Measurements from ENCODE around the gene SLC35B1.
"Not testable (repeated sequence)": the region's sequence is repeated elsewhere in the genome, so short reads cannot be mapped to it uniquely, and the experiment has no call there.

SLC35B1 gene

DNA sequence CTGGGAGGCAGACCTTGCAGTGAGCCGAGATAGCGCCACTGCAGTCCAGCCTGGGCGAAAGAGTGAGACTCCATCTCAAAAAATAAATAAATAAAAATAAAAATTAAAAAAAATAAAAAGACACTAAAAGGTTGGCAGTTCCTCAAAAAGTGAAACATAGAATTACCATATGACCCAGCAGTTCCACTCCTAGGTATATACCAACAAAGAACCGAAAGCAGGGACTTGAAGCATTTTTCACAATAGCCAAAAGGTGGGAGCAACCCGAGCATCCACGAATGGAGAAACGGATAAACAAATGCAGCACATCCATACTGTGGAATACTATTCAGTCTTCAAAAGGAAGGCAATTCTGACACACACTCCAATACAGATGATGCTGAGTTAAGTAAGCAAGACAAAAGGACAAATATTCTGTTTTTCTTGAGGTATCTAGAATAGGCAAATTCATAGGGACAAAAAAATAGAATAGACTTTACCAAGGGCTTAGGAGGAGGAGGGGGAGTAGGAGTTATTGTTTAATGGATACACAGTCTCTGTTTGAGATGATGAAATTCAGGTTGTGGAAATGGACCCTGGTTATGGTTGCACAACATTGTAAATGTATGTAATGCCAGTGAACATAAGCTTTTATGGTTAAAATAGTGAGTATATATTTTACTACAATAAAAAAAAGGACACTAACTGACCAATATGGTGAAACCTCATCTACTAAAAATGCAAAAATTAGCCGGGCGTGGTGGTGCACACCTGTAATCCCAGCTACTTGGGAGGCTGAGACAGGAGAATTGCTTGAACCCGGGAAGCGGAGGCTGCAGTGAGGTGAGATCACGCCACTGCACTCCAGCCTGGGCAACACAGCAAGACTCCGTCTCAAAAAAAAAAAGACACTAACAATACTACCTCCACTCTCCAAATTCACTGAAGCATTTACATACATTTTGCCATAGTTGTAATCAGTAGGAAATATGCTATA, 27.0 kb upstream of the SLC35B1 start:
- DNase-seq (ENCODE audit: extremely low read depth in 1 of 2, low read depth in 1 of 2) = no peak

DNA sequence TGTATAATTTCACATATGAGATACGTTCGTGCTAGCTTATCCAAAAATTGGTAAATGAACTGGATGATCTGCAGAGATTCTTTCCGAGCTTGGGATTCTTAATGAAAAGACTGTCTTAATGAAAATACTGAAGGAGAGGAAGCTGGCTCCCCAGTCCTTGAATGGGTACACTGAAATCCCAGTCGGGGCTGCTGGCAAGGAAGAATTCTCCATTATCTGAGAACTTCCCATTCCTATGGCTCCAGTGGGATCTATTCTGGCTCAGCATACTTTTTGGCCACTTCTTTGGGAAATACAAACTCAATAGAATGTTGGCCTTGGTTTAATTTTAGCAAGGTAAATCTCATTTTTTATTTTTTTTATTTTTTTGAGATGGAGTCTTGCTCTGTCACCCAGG, 23.7 kb upstream of the SLC35B1 start:
- no peak for DNase-seq (ENCODE audit: extremely low read depth in 1 of 2, low read depth in 1 of 2)

DNA sequence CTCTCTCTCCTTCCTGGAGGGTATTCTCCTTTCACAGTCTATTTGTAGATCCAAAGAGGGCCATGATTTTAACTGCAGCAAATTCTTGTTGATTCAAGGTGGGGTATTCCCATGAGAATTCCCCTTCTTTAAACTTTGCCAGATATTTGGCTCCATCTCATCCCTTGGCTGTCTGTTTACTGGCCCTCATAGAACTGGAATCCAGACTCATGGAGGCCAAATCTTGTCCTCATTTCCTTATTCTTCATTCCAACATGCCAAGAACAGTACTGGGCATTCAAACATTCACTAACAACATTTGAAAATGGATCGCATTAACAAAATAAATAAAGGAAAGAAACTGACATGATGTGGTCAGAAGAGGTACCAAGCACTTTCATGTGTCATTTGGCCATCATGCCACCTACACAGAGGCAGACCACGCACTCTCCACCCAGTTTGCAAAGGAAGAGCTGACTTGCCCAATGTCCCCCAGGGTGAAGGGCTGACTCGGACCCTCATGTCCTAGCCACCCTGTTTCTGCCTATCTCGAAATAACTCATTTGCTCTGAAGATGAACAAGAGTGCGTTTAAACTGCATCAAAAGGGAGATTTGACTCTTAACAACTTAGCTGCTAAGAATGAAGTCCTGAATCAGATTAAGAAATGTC, 23.1 kb upstream of the SLC35B1 start:
- no peak for DNase-seq (ENCODE audit: extremely low read depth in 1 of 2, low read depth in 1 of 2)

DNA sequence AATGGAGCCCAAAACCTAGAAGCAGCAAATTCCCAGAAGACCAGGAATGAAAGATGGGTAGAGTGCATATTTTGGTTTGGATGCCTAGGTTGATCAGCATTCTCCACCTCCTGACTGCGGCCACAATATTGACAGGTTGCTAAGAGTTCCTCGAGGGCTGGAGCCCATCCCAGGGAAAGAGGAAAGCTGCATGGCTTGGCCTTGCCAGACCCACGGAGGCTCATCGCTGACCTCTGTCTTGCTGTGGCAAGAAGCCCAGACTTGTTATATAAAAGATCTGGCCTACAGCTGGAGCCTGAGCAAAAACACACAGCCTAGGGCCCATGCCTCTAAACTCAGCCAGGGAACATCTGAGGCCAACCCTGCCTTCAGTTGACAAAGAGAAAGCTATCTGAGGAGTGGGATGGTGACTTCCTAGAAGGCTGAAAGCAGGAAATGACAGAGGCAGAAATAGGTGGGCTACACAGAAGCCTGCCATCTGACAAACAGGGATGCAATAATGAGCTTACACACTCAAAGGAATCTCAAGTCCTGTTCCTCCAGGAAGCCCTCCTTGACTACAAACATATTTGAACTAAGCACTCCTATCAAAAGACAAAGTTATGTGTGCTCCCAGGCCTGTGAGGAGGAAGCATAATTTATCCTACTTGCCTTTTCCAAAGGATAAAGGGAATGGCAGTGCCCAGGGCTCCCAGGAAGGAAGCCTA, 22.5 kb upstream of the SLC35B1 start:
- no peak for DNase-seq (ENCODE audit: extremely low read depth in 1 of 2, low read depth in 1 of 2)

DNA sequence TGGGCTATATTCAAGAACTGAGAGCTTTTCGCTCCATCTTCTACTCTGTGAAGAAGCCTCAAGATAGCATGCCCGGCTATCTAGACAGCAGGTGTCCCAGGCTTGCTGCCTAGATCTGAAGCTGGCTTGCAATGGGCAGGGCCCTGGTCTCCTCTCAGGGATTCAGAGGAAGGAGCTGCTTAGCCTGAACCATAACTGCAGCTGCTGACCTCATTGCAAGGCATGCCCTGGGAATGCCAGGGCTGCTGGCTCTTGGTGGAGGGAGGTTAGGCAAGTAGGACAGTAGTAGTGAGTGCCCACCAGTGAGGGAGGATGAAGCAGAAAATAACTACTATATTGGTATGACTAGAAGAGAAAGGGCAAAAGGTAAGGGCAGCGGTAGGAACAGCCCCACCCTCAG, 21.3 kb upstream of the SLC35B1 start:
- DNase-seq (ENCODE audit: extremely low read depth in 1 of 2, low read depth in 1 of 2) = no peak

DNA sequence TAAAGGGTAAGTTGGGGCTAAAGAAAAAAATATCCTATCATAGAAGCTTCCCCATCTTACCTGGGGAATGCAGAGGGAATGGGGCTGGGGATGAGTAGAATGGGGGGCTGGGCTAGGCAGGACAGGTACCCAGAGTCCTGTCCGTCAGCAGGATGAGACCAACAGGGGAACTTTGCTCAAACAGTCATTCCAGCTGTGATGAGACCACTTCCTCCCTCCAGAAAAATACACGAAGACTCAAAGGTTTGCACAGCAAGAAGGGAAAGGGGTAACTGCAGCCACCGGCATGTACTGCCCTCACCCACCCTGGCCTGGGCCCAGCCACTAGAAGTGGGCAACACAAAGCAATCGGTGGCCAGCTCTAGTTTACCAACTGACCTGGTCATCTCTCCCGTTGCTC, 20.7 kb upstream of the SLC35B1 start:
- no peak for DNase-seq (ENCODE audit: extremely low read depth in 1 of 2, low read depth in 1 of 2)

DNA sequence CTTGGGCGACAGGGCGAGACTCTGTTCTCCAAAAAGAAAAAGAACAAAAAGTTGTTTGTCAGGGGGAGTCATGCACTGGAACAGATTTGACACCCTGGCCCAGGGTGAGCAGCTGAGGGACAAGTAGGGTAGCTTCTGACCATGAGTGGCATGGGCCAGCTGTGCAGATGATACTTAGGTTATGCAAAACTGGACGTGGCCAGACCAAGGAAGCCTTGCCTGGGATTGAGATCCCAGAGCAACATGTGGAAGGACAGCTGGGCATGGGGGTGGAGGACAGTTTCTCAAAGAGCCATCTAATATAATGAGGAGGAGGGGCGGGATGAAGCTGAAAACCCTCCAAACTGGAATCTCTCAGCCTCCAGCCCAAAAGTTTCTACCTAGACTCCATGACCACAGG, 19.6 kb upstream of the SLC35B1 start:
- DNase-seq (ENCODE audit: extremely low read depth in 1 of 2, low read depth in 1 of 2) = no peak

DNA sequence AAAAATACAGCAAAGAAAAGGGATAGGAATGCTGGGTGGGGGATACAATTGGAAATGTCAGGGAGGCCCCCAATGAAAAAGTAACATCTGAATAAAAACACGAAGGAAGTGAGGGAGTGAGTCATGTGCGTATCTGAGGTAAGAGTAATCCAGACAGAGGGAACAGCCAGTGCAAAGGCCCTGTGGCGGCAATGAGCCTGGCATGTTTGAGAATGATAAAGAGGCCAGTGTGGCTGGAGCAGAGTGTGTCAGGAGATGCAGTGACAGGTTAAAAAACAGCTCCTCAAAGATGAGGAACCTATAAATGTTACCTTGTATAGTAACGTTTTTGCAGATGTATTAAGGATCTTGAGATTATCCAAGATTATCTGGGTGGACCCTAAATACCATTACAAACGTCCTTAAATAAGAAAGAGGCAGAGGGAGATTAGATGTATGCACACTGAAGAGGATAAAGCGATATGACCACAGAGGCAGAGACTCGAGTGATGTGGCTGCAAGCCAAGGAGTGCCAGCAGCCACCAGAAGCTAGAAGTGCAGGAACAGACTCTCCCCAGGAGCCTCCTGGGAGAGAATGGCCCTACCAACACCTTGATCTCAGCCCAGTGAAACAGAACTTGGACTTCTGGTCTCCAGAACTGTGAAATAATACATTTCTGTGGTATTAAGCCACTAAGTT, 17.8 kb upstream of the SLC35B1 start:
- DNase-seq (ENCODE audit: extremely low read depth in 1 of 2, low read depth in 1 of 2) = no peak

DNA sequence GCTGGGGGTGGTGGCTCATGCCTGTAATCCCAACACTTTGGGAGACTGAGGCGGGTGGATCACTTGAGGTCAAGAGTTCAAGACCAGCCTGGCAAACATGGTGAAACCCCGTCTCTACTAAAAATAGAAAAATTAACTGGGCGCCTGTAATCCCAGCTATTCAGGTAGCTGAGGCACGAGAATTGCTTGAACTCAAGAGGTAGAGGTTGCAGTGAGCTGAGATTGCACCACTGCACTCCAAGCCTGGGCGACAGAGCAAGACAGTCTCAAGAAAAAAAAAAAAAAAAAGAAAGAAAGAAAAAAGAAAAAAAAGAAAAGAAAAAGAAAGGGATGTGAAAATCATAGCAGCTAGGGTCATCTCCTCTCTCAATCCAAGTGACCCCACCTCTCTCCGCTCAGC, 16.8 kb upstream of the SLC35B1 start:
- DNase-seq (ENCODE audit: extremely low read depth in 1 of 2, low read depth in 1 of 2) = not testable (repeated sequence)

DNA sequence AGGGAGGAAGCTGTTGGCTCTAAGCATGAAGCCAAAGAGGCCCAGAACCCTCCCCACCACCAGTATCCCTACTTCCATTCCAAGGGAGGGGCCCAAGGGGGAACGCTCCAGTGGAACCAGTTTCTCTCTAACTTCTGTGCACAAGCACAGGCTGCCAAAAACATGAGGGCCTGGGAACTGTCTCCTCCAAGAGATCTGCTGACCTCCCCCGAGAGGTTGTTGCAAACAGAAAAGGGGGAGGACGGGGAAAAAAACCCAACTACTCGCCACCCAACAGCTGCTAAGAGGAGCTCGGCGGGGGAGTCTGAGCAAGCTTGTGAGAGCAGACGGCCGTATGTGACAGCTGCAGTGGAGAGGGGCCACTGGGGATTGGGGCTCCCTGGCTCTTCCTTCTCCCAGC, 15.7 kb upstream of the SLC35B1 start:
- DNase-seq (ENCODE audit: extremely low read depth in 1 of 2, low read depth in 1 of 2) = no peak

DNA sequence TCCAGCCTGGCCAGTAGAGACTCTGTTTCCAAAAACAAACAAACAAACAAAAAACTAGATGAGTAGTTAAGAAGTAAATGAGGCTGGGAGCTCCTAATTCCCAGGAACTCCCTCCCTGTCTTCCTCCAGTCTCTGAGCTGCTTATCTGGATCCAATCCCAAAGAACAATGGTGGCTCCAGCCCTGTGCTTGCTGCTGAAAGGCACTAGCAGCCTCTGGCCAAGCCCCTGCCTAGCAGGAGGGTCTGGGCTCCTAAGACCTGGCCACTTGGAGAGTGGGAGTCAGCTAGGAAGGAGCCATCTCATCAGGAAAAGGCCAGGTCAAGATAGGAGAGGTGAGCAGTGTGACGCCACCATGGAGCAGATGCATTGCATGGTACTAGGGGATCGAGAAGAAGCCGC, 14.3 kb upstream of the SLC35B1 start:
- no peak for DNase-seq (ENCODE audit: extremely low read depth in 1 of 2, low read depth in 1 of 2)

DNA sequence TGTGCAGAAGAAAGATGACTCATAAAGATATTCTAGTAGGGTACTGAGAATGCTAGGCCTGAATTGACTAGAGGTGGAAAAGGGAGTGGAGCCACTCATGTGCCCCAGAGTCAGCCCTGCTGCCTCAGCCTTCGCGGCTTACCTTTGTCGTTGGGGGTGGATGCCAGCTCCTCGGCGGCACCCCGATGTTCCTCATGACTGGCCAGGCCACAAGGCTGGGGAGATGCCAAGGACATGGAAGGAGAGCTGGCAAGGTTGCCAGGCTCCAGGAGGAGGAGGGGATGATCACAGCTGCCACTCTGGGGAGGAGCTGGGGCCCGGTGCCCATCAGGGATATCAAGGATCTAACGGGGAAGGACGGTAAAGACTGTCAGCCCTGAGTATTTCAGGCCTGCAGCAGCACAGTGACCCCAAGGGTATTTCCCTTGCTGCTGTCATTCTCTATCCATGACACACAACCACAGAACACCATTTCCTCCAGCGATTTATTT, 9.7 kb upstream of the SLC35B1 start:
- DNase-seq (ENCODE audit: extremely low read depth in 1 of 2, low read depth in 1 of 2) = no peak

DNA sequence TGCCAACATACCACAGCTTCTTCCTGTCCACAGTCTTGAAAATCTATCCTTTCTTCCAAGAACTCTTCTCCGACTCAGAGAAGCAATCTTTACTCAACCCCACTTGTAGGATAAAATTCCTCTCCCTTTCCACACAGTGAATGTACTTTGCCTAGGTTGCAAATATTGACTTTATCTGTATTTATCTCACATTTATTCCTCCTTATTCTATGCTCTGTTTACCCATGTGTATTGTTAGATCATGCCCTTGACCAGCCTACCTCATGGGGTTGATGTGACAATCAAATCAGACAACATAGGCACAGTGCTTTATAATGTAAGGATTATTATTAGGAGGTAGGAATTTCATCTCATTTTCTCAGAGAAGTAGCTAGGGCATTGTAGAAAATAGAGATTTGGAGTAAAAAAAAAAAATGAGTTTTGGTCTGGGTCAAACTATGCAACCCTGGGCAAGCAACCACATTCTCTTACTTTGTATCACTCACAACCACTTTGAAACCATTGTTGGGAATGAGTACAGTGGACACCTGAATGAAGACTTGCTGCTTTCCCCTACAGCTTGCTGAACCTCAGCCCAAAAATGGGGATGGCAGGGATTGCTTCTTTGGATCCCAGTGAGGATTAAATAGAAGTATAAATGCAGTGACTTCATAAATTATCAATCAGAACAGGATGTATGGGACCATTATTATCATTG, 9.1 kb upstream of the SLC35B1 start:
- DNase-seq (ENCODE audit: extremely low read depth in 1 of 2, low read depth in 1 of 2) = no peak

DNA sequence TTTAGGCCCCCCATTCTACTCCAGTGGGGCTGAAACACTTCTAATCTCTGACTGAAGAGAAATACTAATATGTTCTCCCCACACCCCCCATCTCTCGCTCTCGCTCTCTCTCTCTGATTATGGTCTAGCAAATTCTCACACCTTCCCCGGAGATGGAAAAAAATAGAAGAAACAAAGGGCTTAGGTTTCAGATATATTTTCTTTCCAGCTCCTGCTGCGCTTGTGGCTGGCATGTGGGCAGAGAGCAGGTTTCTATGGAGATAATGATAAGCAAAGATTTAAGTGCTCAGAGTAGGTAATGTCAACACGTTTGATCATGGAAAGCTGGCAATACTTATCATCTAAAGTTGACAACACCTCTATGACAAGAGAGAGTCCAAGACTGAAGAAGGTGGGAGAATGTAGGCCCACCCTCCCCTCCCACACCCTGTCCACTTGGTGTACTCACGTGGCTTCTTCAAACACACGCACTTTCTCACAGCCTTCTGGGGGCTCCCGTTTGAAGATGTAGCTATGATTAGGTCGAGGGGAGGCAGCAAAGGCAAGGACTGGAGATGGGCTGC, 8.0 kb upstream of the SLC35B1 start:
- DNase-seq (ENCODE audit: extremely low read depth in 1 of 2, low read depth in 1 of 2) = no peak

DNA sequence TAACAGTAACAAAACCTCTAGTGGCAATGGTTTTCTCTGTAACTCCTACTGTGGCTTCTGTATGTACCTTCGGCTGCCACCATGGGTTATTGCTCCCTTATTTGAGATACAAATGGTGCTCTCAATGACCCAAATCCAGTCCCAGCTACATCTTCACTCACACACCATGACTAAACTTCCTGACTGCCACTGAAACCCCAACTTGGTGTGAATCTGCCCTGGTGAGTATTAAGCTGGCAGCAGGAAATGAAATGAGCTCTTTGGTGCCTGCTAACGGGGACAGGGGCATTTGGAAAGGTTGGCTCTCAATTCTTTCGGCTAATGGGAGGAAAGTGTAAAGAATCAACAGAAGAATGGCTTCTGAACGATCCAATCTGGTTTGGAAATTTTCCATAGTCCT, 7.5 kb upstream of the SLC35B1 start:
- no peak for DNase-seq (ENCODE audit: extremely low read depth in 1 of 2, low read depth in 1 of 2)

DNA sequence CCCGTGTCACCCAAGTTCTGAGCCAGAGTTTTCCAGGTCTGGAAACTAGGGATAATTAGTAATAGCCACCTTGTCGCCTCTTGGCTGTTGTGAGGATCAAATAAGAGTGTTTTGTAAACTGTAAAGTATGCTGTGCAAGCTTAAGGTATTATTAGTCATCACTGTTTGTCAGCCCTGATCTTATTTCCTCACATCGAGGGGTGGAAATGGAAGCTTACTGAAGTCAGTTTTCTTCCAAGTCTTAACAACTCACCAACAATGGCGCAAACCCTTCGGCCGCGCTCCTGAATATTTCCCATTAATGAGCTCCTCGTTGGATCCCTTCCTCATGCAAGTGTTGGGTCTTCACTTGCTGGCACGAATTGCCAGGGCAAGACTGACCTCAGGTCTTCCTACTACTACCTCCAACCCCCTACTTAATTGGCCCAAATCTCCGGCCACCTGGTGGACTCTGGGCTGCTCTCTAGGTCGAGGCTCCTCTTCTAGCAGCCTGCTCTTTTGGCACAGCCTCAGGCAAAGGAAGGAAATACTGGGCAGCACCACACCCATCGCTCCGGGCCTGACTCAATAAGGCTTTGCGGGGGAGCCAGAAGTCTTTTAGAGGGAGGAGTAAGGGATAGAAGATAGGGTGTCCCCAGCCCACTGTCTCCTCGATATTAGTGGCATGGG, 885 bp upstream of the SLC35B1 start:
- DNase-seq (ENCODE audit: extremely low read depth in 1 of 2, low read depth in 1 of 2) = no peak

DNA sequence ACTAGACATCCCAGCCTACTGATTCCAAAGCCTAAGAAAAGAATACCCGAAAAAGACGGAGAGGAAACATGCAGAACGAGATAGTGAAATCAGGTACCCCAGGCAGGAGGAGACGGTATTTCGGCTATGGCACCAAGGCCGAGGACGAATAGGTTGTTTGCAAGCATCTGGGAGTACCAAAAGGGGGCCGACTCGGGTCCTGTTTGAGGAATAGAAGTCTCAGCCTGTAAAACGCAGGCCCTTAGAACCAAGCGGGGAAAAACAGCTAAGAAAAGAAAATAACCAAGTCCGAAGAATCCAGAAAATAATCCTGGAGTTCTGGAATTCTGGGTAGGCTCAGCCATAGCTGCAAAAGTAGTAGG, 537 bp downstream of the SLC35B1 start:
- no peak for DNase-seq (ENCODE audit: extremely low read depth in 1 of 2, low read depth in 1 of 2)

DNA sequence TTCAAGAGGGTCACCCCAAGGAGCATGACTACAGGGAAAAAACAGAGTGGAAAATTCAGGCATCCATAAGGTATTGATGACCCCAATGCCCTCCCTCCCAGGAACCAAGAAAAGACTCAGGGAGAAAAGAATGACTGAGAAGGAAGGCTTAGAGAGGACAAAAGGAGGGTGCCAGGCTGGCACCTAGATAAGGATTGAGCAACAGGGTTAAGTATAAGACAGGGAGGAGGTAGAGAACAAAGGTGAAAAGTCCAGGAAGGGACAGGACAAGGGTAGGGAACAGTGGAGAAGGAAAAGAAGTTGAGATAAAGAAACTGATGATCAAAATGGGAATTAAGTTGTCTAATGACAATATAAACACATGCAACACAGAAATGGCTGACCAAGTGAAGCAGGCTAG, 2.5 kb downstream of the SLC35B1 start:
- no peak for DNase-seq (ENCODE audit: extremely low read depth in 1 of 2, low read depth in 1 of 2)

DNA sequence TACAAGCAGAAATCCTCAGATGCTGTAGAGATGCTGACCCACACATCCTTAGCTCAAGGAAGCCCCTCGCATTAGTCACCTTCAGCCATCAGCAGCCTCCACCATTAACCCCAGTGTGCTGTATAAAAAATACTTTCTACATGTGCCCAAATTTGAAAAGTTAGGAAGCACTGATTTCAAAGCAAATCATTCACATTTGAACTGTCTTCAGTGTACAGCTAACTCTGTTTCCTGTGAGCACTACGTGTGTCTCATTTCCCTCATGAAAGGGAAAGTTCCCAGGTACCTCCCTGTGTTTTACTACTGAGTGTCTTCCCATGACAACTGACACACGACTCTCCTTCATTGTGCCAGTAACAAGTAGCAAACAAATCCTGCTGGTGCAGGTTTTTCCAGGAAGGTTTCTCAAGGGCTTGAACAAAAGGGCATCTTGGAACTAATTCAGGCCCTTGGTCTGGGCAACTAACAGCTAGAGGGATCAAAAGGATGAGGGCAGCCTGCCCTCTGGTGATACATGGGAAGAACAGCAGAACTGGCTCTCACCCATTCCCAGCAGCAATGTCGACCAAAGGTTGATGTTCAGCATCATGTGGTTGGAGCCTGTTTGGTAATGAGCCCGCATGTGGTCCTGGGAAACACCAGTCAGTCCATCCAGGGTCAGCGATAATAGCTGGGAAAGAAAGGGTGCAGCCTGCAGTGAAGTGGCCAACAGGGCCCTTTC, 4.0 kb downstream of the SLC35B1 start:
- DNase-seq (ENCODE audit: extremely low read depth in 1 of 2, low read depth in 1 of 2) = no peak

Data from activated CD8-positive, alpha-beta memory T cell treated with anti-CD3 and anti-CD28 coated beads for 1 hour (primary cell).